Measurements from ENCODE around the gene BLTP3A. TPM values are rescaled to one million over a fixed set of nuclear protein-coding genes. Genes with fewer than 3 reads are reported as not detected.
"Not testable (repeated sequence)": the region's sequence is repeated elsewhere in the genome, so short reads cannot be mapped to it uniquely, and the experiment has no call there.

The BLTP3A gene
- total and polyA plus RNA-seq, 4 donors: 3.1 to 14.7 (median 9.6) TPM

GRCh38 chr6:34806738-34807453, 15.0 kb downstream of the BLTP3A start:
- TF ChIP-seq CTCF (IDR thresholded peaks at IDR 0.05; ENCODE audit: control extremely low read depth, extremely low read depth): no peak
- H3K4me3 ChIP-seq: no peak overlapping the region
- ATAC-seq (ENCODE audit: insufficient read depth, low FRiP score): no peak
- no peak for DNase-seq
- H3K4me1 ChIP-seq (ENCODE audit: control insufficient read depth in 5 of 5, insufficient read depth in 5 of 5, low read length in 5 of 5): peaks cover 0 to 5% (median 0%) of the 10 kb centered on the region in 5 donors
- H3K36me3 ChIP-seq (ENCODE audit: control insufficient read depth in 4 of 4, insufficient read depth in 4 of 4, low read length in 4 of 4): no peaks in the 10 kb centered on the region
- no peak overlapping the region for H3K9ac ChIP-seq (ENCODE audit: insufficient read depth in 1 of 2, low read length in 2 of 2)
- H3K27ac ChIP-seq (ENCODE audit: low read depth in 1 of 2, low read length in 1 of 2): peak overlapping the region in 1 of 2 donors; percentile 41
- H3K9me3 ChIP-seq (ENCODE audit: control insufficient read depth in 4 of 4, insufficient read depth in 3 of 4, low read length in 3 of 4): no peaks in the 10 kb centered on the region
- no peaks in the 10 kb centered on the region for H3K27me3 ChIP-seq (ENCODE audit: control insufficient read depth in 3 of 3, insufficient read depth in 3 of 3, low read length in 2 of 3)
- WGBS, 2 donors: 88 to 93% methylated on average over 9 of the region's 9 CpGs

GRCh38 chr6:34808473-34808872, 16.6 kb downstream of the BLTP3A start:
- DNase-seq; H3K4me3 ChIP-seq; H3K9ac ChIP-seq (ENCODE audit: insufficient read depth in 1 of 2, low read length in 2 of 2); H3K27ac ChIP-seq (ENCODE audit: low read depth in 1 of 2, low read length in 1 of 2); ATAC-seq (ENCODE audit: insufficient read depth, low FRiP score); H3K36me3 ChIP-seq (ENCODE audit: control insufficient read depth in 4 of 4, insufficient read depth in 4 of 4, low read length in 4 of 4); H3K27me3 ChIP-seq (ENCODE audit: control insufficient read depth in 3 of 3, insufficient read depth in 3 of 3, low read length in 2 of 3); H3K9me3 ChIP-seq (ENCODE audit: control insufficient read depth in 4 of 4, insufficient read depth in 3 of 4, low read length in 3 of 4): not testable (repeated sequence)
- 98 to 100% methylated on average over 3 of the region's 3 CpGs for WGBS, 2 donors
- H3K4me1 ChIP-seq (ENCODE audit: control insufficient read depth in 5 of 5, insufficient read depth in 5 of 5, low read length in 5 of 5): peaks cover 0 to 17% (median 0%) of the 10 kb centered on the region in 5 donors

GRCh38 chr6:34809419-34809818, 17.5 kb downstream of the BLTP3A start:
- H3K4me1 ChIP-seq (ENCODE audit: control insufficient read depth in 5 of 5, insufficient read depth in 5 of 5, low read length in 5 of 5): peaks cover 0 to 19% (median 0%) of the 10 kb centered on the region in 5 donors
- H3K9ac ChIP-seq (ENCODE audit: insufficient read depth in 1 of 2, low read length in 2 of 2); H3K27ac ChIP-seq (ENCODE audit: low read depth in 1 of 2, low read length in 1 of 2); H3K9me3 ChIP-seq (ENCODE audit: control insufficient read depth in 4 of 4, insufficient read depth in 3 of 4, low read length in 3 of 4); H3K27me3 ChIP-seq (ENCODE audit: control insufficient read depth in 3 of 3, insufficient read depth in 3 of 3, low read length in 2 of 3); H3K4me3 ChIP-seq; DNase-seq; H3K36me3 ChIP-seq (ENCODE audit: control insufficient read depth in 4 of 4, insufficient read depth in 4 of 4, low read length in 4 of 4); ATAC-seq (ENCODE audit: insufficient read depth, low FRiP score): not testable (repeated sequence)
- 90 to 94% methylated on average over 9 of the region's 9 CpGs for WGBS, 2 donors

- no peak overlapping the region for H3K9ac ChIP-seq (ENCODE audit: insufficient read depth in 1 of 2, low read length in 2 of 2)
- TF ChIP-seq CTCF (IDR thresholded peaks at IDR 0.05; ENCODE audit: control extremely low read depth, extremely low read depth): no peak
- no peak for DNase-seq
- ATAC-seq (ENCODE audit: insufficient read depth, low FRiP score): no peak
- no peaks in the 10 kb centered on the region for H3K36me3 ChIP-seq (ENCODE audit: control insufficient read depth in 4 of 4, insufficient read depth in 4 of 4, low read length in 4 of 4)
- H3K27ac ChIP-seq (ENCODE audit: low read depth in 1 of 2, low read length in 1 of 2): no peak overlapping the region
- H3K27me3 ChIP-seq (ENCODE audit: control insufficient read depth in 3 of 3, insufficient read depth in 3 of 3, low read length in 2 of 3): no peaks in the 10 kb centered on the region
- H3K9me3 ChIP-seq (ENCODE audit: control insufficient read depth in 4 of 4, insufficient read depth in 3 of 4, low read length in 3 of 4): no peaks in the 10 kb centered on the region
- peaks cover 0 to 19% (median 0%) of the 10 kb centered on the region in 5 donors for H3K4me1 ChIP-seq (ENCODE audit: control insufficient read depth in 5 of 5, insufficient read depth in 5 of 5, low read length in 5 of 5)
- H3K4me3 ChIP-seq: no peak overlapping the region
- WGBS, 2 donors: 90 to 91% methylated on average over 10 of the region's 10 CpGs
Measured at GRCh38 chr6:34810017-34810882, 18.4 kb downstream of the BLTP3A start.
